ENCODE measurements around the gene LCOR.
"Not testable (repeated sequence)": the region's sequence is repeated elsewhere in the genome, so short reads cannot be mapped to it uniquely, and the experiment has no call there.

Gene LCOR

DNA sequence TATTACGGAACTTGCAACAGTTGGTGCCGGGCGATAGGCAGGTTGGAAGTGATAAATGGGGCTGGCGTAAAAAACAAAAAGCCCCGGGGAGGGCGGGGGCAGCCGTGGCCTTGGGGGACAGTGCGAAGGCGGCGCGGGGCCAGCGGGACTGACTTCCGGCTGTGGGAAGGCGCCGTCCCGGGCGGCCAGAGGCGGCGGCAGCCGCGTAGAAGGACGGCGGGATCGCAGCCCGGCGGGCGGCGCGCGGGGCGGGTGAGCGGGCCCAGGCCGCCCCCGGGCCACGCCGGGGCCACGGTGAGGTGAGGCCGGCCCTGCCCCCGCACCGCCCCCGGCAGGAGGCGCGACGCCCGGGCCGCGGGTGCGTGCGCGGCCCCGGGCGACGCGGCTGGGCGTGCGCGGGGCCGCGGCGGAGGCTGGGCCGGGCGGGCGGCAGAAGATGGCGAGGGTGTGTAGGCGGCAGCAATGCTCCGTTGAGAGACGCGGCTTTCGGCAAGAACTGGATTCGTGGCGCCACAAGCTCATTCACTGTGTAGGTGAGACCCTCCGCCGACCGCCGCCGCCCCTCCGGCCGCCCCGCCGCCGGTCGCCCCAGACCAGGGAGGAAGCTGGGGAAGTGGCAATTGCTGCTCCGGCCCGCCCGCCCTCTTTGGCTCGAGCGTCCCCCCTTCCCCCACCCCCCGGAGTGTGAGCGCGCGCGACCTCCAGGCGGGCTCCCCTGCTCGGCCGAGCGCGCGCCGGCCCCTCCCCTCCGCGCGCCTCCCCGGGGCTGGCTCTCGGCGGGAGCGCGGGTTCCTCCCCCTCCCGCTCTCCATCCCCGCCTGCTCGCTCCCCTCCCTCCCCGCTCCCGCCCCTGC, at the start of gene LCOR:
LCOR (plus strand) TSS at position 432 of the 854 bp plus-strand sequence. CDS start 116,760 bp downstream, outside the sequence.
- DNase-seq (ENCODE audit: low read depth in 2 of 2): peak; percentile 61 to 81

DNA sequence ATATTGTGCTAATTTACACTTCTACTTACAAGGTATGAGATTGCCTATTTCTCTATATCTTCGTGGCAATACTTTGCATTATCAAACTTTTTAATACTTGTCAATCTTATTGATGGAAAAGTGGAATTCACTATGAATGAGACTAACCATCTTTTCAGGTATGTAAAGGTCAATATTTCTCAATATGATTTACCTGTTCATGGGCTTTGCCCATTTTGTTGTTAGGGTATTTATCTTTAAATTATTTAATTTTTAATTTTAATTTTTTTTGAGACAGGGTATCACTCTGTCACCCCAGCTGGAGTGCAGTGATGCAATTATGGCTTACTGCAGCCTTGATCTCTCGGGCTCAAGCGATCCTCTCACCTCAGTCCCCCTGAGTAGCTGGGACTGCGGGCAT, 47.8 kb upstream of the LCOR start:
- DNase-seq (ENCODE audit: low read depth in 2 of 2): no peak

GRCh38 chr10:96789571-96790108, 42.5 kb upstream of the LCOR start:
- DNase-seq (ENCODE audit: low read depth in 2 of 2): no peak

DNA sequence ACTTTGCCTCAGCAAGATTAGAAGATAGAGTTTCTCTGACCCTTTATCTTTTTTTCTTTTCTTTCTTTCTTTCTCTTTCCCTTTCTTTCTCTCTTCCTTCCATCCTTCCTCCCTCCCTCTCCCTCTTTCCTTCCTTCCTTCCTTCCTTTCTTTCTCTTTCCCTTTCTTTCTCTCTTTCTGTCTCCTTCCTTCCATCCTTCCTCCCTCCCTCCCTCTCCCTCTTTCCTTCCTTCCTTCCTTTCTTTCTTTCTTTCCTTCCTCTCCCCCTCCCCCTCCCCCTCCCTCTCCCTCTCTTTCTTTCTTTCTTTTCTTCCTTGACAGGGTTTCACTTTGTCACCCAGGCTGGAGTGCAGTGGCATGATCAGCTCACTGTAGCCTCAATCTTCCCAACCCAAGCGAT, 40.2 kb upstream of the LCOR start:
- no peak for DNase-seq (ENCODE audit: low read depth in 2 of 2)

DNA sequence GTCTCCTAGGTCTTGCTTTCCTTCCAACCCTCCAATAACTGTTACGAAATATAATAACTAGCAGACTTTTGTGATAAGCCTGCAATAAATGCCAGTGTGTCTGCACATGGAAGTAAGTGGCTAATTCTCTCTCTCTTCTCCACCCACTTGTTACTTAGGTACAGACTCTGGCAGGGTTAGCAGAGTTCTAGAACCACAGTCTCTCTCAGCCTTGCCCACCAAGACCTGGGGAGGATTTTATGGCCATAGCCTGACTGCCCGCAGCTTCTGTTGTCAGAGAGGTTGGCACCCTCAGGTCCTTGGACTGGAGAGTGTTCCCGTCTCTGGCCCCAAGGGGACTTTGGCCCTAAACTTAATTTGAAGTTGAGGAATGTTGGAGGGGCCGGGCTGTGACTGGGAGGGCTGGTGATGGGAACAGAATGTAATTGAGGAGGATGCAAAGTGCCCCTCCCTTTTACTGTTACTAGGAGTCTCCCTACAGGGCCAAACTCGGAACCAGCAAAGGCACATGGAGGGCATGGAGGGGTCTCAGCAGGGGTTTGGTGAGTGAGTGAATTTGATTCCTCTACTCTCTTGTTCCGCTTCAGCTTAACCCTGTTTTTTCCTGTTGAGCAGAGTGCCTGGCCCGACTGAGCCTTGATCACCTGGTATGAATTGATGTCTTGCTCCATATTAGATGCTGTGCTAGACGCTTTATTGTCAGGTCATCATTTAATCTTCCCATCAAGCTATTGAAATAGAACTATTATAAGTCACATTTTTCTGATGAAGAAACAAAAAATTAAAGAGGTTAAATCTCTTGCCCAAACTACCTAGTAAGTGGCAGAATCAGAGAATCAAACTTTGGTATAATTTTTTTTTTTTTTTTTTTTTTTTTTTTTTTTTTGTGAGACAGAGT, 37.0 kb upstream of the LCOR start:
- no peak for DNase-seq (ENCODE audit: low read depth in 2 of 2)

DNA sequence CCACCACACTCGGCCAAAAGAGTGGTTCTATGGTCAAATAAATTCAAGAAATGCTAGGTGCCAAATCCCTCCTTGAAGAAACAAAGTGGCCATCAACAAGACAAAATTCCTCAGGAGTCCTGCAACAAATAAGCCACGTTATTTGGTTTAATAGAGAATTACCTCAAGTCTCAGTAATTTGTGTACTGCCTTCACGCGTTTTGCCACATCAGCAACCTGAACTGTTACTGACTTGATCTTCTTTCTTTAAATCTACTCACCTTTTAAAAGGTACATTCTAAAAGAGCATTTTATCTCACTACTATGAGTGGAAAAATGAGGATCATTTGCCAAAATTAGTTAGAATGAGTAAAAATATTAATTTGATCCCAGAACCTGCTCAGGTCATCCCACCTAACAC, 34.6 kb upstream of the LCOR start:
- no peak for DNase-seq (ENCODE audit: low read depth in 2 of 2)

DNA sequence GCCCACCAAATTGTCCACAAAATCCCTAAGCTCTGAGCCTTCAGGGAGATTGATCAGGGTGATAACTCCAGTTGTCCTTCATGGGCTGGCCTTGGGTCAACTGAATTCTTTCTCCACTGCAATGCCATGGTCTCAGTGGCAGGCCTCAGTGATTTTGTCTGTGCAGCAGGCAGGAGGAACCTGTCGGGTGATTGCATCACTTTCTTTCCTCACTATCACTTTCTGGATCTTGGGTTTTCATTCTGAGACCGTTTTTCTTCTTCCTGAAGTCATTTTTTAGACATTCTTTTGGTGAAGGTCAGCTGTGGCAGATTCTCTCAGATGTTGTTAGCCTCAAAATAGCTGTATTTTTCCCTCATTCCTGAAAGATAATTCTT, 28.8 kb upstream of the LCOR start:
- no peak for DNase-seq (ENCODE audit: low read depth in 2 of 2)

GRCh38 chr10:96814264-96814663, 17.8 kb upstream of the LCOR start:
- no peak for DNase-seq (ENCODE audit: low read depth in 2 of 2)

DNA sequence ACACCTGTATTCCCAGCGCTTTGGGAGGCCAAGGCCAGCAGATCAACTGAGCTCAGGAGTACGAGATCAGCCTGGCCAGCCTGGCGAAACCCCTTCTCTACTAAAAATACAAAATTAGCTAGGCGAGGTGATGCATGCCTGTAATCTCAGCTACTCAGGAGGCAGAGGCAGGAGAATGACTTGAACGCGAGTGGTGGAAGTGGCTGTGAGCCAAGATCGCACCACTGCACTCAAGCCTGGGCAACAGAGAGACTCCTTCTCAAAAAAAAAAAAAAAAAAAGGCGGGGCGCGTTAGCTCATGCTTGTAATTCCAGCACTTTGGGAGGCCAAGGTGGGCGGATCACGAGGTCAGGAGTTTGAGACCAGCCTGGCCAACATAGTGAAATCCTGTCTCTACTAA, 13.1 kb upstream of the LCOR start:
- not testable (repeated sequence) for DNase-seq (ENCODE audit: low read depth in 2 of 2)

- no peak for DNase-seq (ENCODE audit: low read depth in 2 of 2)
These were observed 11.3 kb upstream of the LCOR start for GRCh38 chr10:96820765-96821164.

- no peak for DNase-seq (ENCODE audit: low read depth in 2 of 2)
These were observed 5.7 kb upstream of the LCOR start for GRCh38 chr10:96826438-96826837.

DNA sequence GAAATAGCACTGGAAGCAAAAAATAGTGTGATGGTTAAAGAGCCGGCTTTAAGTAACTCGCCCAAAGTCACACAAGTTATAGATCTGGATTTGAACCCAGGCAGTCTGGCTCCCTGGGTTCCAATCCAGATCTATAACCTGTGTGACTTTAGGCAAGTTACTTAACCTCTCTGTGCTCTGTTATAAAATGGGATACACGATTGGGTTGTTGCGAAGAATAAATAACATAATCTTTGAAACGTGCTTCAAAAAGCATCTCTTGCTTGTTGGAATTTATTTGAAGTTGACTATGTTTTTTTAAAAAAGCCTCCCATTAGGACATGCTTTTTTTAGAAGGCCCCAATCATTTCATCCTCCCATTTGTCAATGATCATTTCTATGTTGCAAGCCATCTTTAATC, 3.5 kb upstream of the LCOR start:
- DNase-seq (ENCODE audit: low read depth in 2 of 2): no peak

- DNase-seq (ENCODE audit: low read depth in 2 of 2): no peak
These were observed 2.9 kb upstream of the LCOR start for GRCh38 chr10:96829029-96829773.

- peak; percentile 60 to 75 for DNase-seq (ENCODE audit: low read depth in 2 of 2)
These were observed 1.4 kb upstream of the LCOR start for GRCh38 chr10:96830511-96831199.

- DNase-seq (ENCODE audit: low read depth in 2 of 2): no peak
These were observed 765 bp upstream of the LCOR start for GRCh38 chr10:96831200-96831866.

DNA sequence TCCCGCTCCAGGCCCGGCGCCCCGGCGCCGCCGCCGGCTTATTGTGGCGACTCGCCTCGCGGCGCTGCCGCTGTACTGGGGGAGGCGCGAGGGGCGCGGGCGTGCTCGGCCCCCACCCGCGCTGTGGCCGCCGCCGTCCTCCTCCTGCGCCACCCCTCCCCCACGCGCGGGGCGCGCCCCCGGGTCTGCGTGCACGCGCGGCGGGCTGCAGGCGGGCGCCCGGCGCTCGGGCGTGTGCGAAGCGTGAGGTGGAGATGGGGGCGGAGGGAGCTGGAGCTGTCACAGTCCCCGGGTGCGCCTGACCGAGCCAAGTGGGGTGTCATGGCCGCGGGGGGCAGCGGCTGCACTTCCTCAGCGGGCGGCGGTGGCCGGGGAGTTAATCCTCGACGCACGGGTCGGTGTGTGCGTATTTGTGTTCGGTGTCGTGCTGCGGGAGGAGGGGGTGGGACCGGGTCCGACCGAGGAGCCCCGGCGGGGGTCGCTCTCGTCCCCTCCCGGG, 672 bp downstream of the LCOR start:
- peak; percentile 66 to 84 for DNase-seq (ENCODE audit: low read depth in 2 of 2)

DNA sequence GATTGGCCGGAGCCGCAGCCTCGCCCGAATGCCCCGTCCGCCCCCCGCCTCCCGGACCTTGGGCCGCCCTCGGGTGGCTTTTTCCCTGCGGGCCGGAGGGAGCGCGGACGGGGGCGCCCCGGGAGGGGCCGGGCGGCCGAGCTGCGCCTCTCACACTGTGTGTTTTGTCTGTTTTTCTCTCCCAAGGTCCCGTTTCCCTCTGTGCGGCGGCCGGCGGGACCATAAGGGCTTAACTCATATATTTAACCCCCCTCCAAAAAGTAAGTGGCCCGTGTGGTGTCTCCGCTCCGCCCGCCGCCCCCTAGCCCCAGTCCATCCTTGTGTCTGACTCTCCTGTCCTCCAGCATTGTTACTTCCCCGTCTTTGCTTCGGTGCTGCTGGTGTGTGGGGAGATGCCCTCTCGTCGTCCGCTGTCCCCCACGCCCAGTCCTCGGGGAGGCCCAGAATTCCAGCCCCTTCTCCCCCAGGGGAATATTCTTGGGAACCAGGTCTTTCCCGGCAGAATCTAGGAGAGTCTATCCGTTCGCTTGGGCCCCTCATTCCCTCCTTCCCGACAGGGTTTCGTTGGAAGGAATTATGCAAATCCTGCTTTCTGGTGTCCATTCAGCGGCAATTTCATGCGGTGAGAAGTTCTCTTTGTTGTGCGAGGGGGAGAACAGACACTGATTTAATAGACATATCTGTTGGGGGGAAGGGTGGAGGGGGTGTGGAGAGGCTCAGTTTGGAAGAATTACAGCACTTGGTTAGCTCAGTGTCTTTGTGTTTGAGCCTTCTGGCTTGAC, 1.3 kb downstream of the LCOR start:
- DNase-seq (ENCODE audit: low read depth in 2 of 2): peak in 1 of 2 donors; percentile 1

DNA sequence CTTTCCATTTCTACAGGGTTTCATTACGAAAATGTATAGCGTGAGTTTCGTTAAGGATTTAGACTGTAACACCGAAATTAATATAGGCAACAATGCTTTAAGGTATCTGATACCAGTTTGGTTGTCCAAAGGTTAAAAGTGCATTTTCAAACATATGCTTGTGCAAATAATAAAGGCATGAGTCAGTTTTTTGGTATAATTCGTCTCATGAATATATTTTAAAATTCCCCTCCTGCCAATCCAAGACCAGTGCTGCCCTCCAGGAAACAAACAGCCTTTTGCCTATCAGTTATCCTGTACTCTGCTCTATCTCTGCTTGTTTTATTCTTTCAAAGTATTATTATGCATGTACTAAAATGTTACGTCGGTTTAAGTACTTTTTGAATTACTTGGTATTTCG, 2.0 kb downstream of the LCOR start:
- DNase-seq (ENCODE audit: low read depth in 2 of 2): no peak

- DNase-seq (ENCODE audit: low read depth in 2 of 2): no peak
These were observed 3.8 kb downstream of the LCOR start for GRCh38 chr10:96835899-96836298.

GRCh38 chr10:96838529-96838928, 6.4 kb downstream of the LCOR start:
- no peak for DNase-seq (ENCODE audit: low read depth in 2 of 2)

All from stimulated activated CD8-positive, alpha-beta memory T cell treated with anti-CD3 and anti-CD28 coated beads, Interleukin-7, amount 100 ng/mL, for 4 hours (primary cell).